Measurements from ENCODE around the gene EIPR1.
A peak's percentile ranks its signal among the peaks of the same experiment; 100 is the strongest.
"Not testable (repeated sequence)": the region's sequence is repeated elsewhere in the genome, so short reads cannot be mapped to it uniquely, and the experiment has no call there.

EIPR1 gene

GRCh38 chr2:3212061-3212362 lies 165.6 kb downstream of the EIPR1 start:
- Mint-ChIP-seq H3K9me3 (no peaks in the 10 kb centered on the region), H3K4me1 (peaks cover 4% of the 10 kb centered on the region), H3K4me3 (no peak overlapping the region), H3K36me3 (peaks cover 47% of the 10 kb centered on the region), H3K27me3 (no peaks in the 10 kb centered on the region), H3K27ac (no peak overlapping the region)
- no peak for ATAC-seq

GRCh38 chr2:3211256-3212060 lies 166.2 kb downstream of the EIPR1 start:
- Mint-ChIP-seq H3K9me3 (no peaks in the 10 kb centered on the region), H3K4me1 (no peaks in the 10 kb centered on the region), H3K27ac (no peak overlapping the region), H3K36me3 (peaks cover 51% of the 10 kb centered on the region), H3K4me3 (no peak overlapping the region), H3K27me3 (no peaks in the 10 kb centered on the region)
- no peak for ATAC-seq

DNA sequence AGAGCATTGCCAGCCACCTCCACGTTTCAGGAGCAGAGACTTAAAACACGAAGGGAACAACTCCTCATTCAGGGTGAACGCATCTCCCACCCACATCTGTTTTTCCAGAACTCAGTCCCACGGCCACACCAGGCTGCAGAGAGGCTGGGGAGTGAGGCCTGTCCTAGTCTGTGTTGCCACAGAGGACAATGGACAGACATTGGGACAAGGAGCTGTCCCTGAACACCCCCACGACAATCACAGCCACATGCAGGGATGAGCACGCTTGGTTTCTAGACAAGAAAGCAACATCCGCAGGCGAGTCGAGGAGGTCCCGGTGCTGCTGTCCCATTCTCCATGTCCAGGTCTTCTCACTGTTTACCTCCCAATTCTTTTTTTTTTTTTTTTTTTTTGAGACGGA lies 167.4 kb downstream of the EIPR1 start:
- Mint-ChIP-seq H3K9me3 (no peaks in the 10 kb centered on the region), H3K4me3 (no peak overlapping the region), H3K27me3 (no peaks in the 10 kb centered on the region), H3K36me3 (peaks cover 54% of the 10 kb centered on the region), H3K27ac (peak overlapping the region; percentile 3), H3K4me1 (no peaks in the 10 kb centered on the region)
- ATAC-seq = no peak

DNA sequence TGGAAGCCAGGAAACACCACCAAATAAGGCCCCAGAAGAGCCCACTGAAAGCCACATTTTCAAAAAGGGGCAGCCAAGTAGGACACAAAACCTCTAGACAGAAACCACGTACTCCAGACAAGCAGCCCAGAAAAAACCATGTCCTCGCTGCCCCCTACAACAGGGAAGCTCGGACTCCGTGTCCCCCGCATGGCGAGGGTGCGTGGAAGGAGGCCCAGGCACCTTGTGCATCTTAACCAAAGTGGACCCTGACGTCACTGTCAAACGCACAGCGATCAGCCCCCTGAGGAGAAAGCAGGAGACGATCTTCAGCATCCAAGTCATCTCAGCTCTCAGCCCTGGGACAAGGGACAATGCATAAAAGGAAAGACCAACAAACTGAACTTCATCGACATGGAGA lies 168.4 kb downstream of the EIPR1 start:
- no peaks in the 10 kb centered on the region for H3K9me3 Mint-ChIP-seq
- H3K36me3 Mint-ChIP-seq = peaks cover 63% of the 10 kb centered on the region
- H3K27ac Mint-ChIP-seq = peak overlapping the region; percentile 3
- no peak for ATAC-seq
- no peaks in the 10 kb centered on the region for H3K27me3 Mint-ChIP-seq
- no peak overlapping the region for H3K4me3 Mint-ChIP-seq
- no peaks in the 10 kb centered on the region for H3K4me1 Mint-ChIP-seq

DNA sequence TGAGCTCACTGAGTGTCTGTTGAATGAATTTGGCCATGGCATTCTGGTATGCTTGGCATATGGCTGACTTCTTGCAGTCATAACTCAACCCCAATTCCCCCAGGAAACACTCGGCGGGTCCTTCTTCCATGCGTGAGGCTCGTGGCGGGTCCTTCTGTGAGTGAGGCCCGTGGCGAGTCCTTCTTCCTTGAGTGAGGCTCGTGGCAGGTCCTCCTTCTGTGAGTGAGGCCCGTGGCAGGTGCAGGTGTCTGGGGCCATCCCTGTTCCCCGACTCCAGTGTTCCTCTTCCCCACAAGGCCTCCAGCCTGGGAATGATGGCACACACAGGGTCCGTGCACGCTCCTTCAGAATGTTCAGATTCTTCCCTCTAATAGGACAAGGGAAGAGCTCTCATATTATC lies 169.0 kb downstream of the EIPR1 start:
- H3K4me1 Mint-ChIP-seq = no peaks in the 10 kb centered on the region
- H3K9me3 Mint-ChIP-seq = no peaks in the 10 kb centered on the region
- no peaks in the 10 kb centered on the region for H3K27me3 Mint-ChIP-seq
- H3K4me3 Mint-ChIP-seq = no peak overlapping the region
- ATAC-seq = no peak
- peaks cover 64% of the 10 kb centered on the region for H3K36me3 Mint-ChIP-seq
- no peak overlapping the region for H3K27ac Mint-ChIP-seq

DNA sequence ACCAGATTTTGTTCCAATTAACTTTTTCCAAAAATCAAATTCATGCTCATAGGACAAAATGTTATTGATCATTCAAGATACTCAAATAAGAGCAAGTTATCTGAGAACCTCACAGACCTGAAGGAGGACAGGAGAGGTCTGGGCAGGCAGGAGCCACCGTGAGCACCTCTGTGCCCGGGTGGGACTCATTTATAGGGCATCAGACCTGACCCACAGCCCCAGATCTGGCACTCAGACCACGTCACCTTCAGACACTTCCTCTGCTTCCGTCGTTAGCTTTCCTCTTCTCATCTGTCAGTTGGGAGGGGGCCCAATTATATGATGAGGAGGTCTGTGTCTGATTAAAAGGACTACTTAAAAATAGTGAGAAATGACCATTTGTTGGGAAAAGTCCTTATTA lies 169.4 kb downstream of the EIPR1 start:
- Mint-ChIP-seq H3K4me3 (no peak overlapping the region), H3K27me3 (no peaks in the 10 kb centered on the region), H3K4me1 (no peaks in the 10 kb centered on the region), H3K36me3 (peaks cover 68% of the 10 kb centered on the region), H3K27ac (no peak overlapping the region), H3K9me3 (no peaks in the 10 kb centered on the region)
- no peak for ATAC-seq

GRCh38 chr2:3207091-3207491 lies 170.5 kb downstream of the EIPR1 start:
- no peaks in the 10 kb centered on the region for H3K4me1 Mint-ChIP-seq
- H3K27me3 Mint-ChIP-seq = no peaks in the 10 kb centered on the region
- H3K9me3 Mint-ChIP-seq = no peaks in the 10 kb centered on the region
- no peak overlapping the region for H3K4me3 Mint-ChIP-seq
- H3K27ac Mint-ChIP-seq = no peak overlapping the region
- peaks cover 63% of the 10 kb centered on the region for H3K36me3 Mint-ChIP-seq
- ATAC-seq = no peak

DNA sequence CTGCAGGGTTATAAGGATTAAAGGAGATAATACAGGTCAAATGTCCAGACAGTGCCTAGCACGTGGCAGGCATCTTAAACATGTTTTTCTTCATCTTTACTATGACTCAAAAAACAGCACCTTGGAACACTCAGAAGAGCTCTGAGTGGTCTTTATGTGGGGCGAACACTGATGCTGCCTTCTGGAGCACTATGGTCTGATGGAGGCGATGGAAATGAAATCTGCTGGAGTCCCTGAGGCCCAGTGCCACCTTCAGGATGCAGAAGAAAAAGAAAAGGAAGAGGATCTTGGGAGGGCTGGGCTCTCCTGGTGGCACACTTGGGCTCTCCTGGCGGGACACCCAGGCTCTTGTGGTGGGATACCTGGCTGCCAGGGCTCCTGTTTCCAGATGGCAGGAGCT lies 171.8 kb downstream of the EIPR1 start:
- Mint-ChIP-seq H3K27ac (no peak overlapping the region), H3K4me3 (no peak overlapping the region), H3K4me1 (no peaks in the 10 kb centered on the region), H3K27me3 (no peaks in the 10 kb centered on the region), H3K36me3 (peaks cover 58% of the 10 kb centered on the region), H3K9me3 (no peaks in the 10 kb centered on the region)
- ATAC-seq = no peak

- Mint-ChIP-seq H3K4me3 (no peak overlapping the region), H3K36me3 (peaks cover 63% of the 10 kb centered on the region), H3K27me3 (no peaks in the 10 kb centered on the region), H3K4me1 (no peaks in the 10 kb centered on the region), H3K9me3 (no peaks in the 10 kb centered on the region), H3K27ac (no peak overlapping the region)
- no peak for ATAC-seq
Observed at GRCh38 chr2:3204031-3204821, 173.4 kb downstream of the EIPR1 start.

- Mint-ChIP-seq H3K27me3 (no peaks in the 10 kb centered on the region), H3K4me1 (peaks cover under 1% of the 10 kb centered on the region), H3K4me3 (no peak overlapping the region), H3K27ac (peak overlapping the region; percentile 46), H3K36me3 (peaks cover 62% of the 10 kb centered on the region), H3K9me3 (no peaks in the 10 kb centered on the region)
- no peak for ATAC-seq
Observed at GRCh38 chr2:3203497-3204019, 174.1 kb downstream of the EIPR1 start.

- Mint-ChIP-seq H3K27me3 (no peaks in the 10 kb centered on the region), H3K27ac (peak overlapping the region; percentile 46), H3K36me3 (peaks cover 63% of the 10 kb centered on the region), H3K4me3 (no peak overlapping the region), H3K9me3 (no peaks in the 10 kb centered on the region), H3K4me1 (peaks cover 6% of the 10 kb centered on the region)
- no peak for ATAC-seq
Observed at GRCh38 chr2:3202926-3203325, 174.7 kb downstream of the EIPR1 start.

DNA sequence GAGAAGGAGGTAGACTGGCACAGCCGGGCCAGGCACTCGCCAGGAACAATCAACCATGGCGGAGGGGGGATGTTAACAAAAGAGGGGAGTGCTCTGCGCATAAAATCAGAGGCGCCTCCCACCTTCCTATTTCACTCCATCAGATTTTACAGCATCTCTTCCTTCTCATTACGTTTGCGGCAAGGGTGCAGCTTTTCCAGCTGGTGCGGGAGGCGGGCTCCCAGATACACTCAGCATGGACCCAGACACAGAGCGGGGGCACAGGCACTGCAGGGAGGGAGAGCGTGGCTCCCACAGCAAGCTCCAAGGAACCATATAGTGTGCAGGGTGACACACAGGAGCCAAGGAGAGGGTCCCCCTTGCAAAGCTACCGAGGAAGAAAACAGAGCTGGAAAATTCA lies 176.3 kb downstream of the EIPR1 start:
- Mint-ChIP-seq H3K9me3 (no peaks in the 10 kb centered on the region), H3K27ac (peak overlapping the region; percentile 35), H3K27me3 (no peaks in the 10 kb centered on the region), H3K36me3 (peaks cover 69% of the 10 kb centered on the region), H3K4me1 (peaks cover 6% of the 10 kb centered on the region), H3K4me3 (no peak overlapping the region)
- ATAC-seq = no peak

- Mint-ChIP-seq H3K4me1 (peaks cover 6% of the 10 kb centered on the region), H3K9me3 (no peaks in the 10 kb centered on the region)
Observed at GRCh38 chr2:3200420-3200939, 177.1 kb downstream of the EIPR1 start.

DNA sequence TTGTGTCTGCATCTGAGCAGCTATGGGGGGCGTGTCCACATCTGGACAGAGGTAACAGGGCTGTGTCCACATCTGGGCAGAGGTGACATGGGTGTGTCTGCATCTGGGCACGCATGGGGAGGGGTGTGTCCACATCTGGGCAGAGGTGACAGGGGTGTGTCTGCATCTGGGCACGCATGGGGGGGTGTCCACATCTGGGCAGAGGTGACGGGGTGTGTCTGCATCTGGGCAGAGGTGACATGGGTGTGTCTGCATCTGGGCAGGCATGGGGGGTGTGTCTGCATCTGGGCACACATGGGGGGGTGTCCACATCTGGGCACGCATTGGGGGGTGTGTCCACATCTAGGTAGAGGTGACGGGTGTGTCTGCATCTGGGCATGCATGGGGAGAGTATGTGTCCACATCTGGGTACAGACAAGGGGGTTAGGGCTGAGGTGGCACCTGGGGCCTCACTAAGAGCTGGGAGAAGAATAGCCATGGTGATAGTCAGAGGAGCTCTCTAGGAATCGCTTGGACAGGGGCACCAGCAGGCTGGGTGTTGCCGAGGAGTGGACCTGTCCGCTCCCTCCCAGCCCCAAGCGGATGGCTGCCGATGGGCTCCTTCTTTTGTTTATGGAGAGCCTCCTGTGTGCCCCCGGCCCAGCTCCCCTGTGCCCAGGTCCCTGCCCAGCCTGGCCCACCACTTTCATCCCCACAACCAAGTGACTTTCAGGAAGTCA lies 177.8 kb downstream of the EIPR1 start:
- peaks cover 6% of the 10 kb centered on the region for H3K4me1 Mint-ChIP-seq
- no peaks in the 10 kb centered on the region for H3K27me3 Mint-ChIP-seq
- no peaks in the 10 kb centered on the region for H3K9me3 Mint-ChIP-seq
- peak; percentile 34 for ATAC-seq
- no peak overlapping the region for H3K27ac Mint-ChIP-seq
- peaks cover 68% of the 10 kb centered on the region for H3K36me3 Mint-ChIP-seq
- no peak overlapping the region for H3K4me3 Mint-ChIP-seq

More at GRCh38 chr2:3200420-3200939, 177.1 kb downstream of the EIPR1 start:
- Mint-ChIP-seq H3K4me3 (no peak overlapping the region), H3K36me3 (peaks cover 67% of the 10 kb centered on the region), H3K27me3 (no peaks in the 10 kb centered on the region), H3K27ac (no peak overlapping the region)
- ATAC-seq = no peak

DNA sequence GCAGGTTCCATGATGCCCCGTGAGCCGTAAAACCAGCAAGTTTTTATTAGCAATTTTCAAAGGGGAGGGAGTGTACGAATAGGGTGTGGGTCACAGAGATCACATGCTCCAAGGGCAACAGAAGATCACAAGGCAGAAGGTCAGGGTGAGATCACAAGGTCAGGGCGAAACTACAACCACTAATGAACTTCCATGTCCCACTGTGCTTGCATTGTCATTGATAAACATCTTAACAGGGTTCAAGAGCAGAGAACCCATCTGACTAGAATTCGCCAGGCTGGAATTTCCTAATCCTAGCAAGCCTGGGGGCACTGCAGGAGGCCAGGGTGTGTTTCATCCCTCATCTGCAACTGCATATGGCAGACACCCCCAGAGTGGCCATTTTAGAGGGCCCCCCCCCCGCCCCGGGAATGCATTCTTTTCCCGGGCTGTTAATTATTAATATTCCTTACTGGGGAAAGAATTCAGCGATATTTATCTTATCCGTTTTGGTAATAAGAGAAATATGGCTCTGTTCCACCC lies 178.9 kb downstream of the EIPR1 start:
- H3K9me3 Mint-ChIP-seq, H3K4me3 Mint-ChIP-seq: not testable (repeated sequence)
- H3K27ac Mint-ChIP-seq = peak overlapping the region; percentile 69

More for the DNA sequence above, 178.9 kb downstream of the EIPR1 start:
- peaks cover 72% of the 10 kb centered on the region for H3K36me3 Mint-ChIP-seq
- not testable (repeated sequence) for H3K4me1 Mint-ChIP-seq, ATAC-seq, H3K27me3 Mint-ChIP-seq

All from stimulated activated memory B cell treated with anti-CD40 and anti-IgM and Interleukin-4, amounts not matched to agents 10 μg/mL and 1 μg/mL and 100 μg/mL, for 72 hours (primary cell).